HEK293 (cell line): ENCODE data around the gene PRDM9.

Experiments
- SCRT1 ChIP-seq: fragments of 450-650 bp; formaldehyde crosslinking; IDR thresholded peaks from 2 replicates; pipeline ENCODE4 v1.5.1; 2016; ENCODE audit warnings: missing biosample characterization, missing genetic modification characterization, borderline replicate concordance
- YY1 ChIP-seq: fragments of 450-650 bp; formaldehyde crosslinking; IDR thresholded peaks from 2 replicates; pipeline ENCODE4 v1.5.1; 2018; ENCODE audit warnings: missing biosample characterization, missing genetic modification characterization
- ZBTB1 ChIP-seq: fragments of 450-650 bp; formaldehyde crosslinking; IDR thresholded peaks from 2 replicates; pipeline ENCODE4 v1.5.1; 2016; ENCODE audit warnings: missing biosample characterization, missing genetic modification characterization
- ZBTB7A ChIP-seq: fragments of 450-650 bp; formaldehyde crosslinking; IDR thresholded peaks from 2 replicates; pipeline ENCODE4 v1.5.1; 2016; ENCODE audit warnings: low read depth, missing biosample characterization, missing genetic modification characterization
- ZNF24 ChIP-seq: fragments of 450-650 bp; formaldehyde crosslinking; IDR thresholded peaks from 2 replicates; pipeline ENCODE4 v1.5.1; 2016; ENCODE audit warnings: missing biosample characterization, missing genetic modification characterization
- ZNF654 ChIP-seq: fragments of 450-650 bp; formaldehyde crosslinking; IDR thresholded peaks from 2 replicates; pipeline ENCODE4 v1.5.1; 2016; ENCODE audit warnings: low read depth, missing biosample characterization, missing genetic modification characterization

- TF ChIP-seq ZNF24 (tag by site-specific recombination) (no peak), ZBTB1 (tag by site-specific recombination) (no peak), ZNF654 (tag by site-specific recombination) (no peak), SCRT1 (tag by site-specific recombination) (no peak), YY1 (tag by site-specific recombination) (no peak), ZBTB7A (tag by site-specific recombination) (no peak)
These were observed 23.3 kb upstream of the PRDM9 start for GRCh38 chr5:23484096-23484495.
